H1 (cell line): ENCODE results near the gene KRTAP10-7.
"Not testable (repeated sequence)": the region's sequence is repeated elsewhere in the genome, so short reads cannot be mapped to it uniquely, and the experiment has no call there.

Source experiments
- MAX ChIP-seq: IDR thresholded peaks from 2 replicates; pipeline ENCODE4 v1.6.1; 2012; ENCODE audit warnings: inconsistent platforms
- TF ChIP-seq, protein P1 (sequence below), 3 experiments: IDR thresholded peaks; 1 replicate in 2 of 3; 2 replicates in 1 of 3; pipeline versions ENCODE4 v1.5.1 to v1.6.1; 2011; ENCODE audit warnings: low read length in 3 of 3, mild to moderate bottlenecking in 3 of 3, inconsistent platforms in 2 of 3, low read depth in 1 of 3, moderate library complexity in 1 of 3; ENCODE audit not compliant: insufficient read depth in 1 of 3; ENCODE audit errors: control extremely low read depth in 1 of 3
- TF ChIP-seq, protein P2 (sequence below): IDR thresholded peaks from 2 replicates; pipeline ENCODE4 v1.6.1; 2011; ENCODE audit warnings: low read length, improper control_type of control experiment

GRCh38 chr21:44638506-44639330 lies 38.3 kb downstream of the KRTAP10-7 start:
- not testable (repeated sequence) for TF ChIP-seq MAX
- TF ChIP-seq, protein P1, sequence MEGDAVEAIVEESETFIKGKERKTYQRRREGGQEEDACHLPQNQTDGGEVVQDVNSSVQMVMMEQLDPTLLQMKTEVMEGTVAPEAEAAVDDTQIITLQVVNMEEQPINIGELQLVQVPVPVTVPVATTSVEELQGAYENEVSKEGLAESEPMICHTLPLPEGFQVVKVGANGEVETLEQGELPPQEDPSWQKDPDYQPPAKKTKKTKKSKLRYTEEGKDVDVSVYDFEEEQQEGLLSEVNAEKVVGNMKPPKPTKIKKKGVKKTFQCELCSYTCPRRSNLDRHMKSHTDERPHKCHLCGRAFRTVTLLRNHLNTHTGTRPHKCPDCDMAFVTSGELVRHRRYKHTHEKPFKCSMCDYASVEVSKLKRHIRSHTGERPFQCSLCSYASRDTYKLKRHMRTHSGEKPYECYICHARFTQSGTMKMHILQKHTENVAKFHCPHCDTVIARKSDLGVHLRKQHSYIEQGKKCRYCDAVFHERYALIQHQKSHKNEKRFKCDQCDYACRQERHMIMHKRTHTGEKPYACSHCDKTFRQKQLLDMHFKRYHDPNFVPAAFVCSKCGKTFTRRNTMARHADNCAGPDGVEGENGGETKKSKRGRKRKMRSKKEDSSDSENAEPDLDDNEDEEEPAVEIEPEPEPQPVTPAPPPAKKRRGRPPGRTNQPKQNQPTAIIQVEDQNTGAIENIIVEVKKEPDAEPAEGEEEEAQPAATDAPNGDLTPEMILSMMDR (IDR thresholded peaks at IDR 0.05; ENCODE audit: control extremely low read depth in 1 of 3, insufficient read depth in 1 of 3, low read depth in 1 of 3, low read length in 3 of 3): not testable (repeated sequence)
- TF ChIP-seq, protein P2, sequence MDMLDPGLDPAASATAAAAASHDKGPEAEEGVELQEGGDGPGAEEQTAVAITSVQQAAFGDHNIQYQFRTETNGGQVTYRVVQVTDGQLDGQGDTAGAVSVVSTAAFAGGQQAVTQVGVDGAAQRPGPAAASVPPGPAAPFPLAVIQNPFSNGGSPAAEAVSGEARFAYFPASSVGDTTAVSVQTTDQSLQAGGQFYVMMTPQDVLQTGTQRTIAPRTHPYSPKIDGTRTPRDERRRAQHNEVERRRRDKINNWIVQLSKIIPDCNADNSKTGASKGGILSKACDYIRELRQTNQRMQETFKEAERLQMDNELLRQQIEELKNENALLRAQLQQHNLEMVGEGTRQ: not testable (repeated sequence)
